SIG-M5 treated with dmso at 0.1 percent for 504 hours (cell line): ENCODE results near the gene CIAO1.
"Not testable (repeated sequence)": the region's sequence is repeated elsewhere in the genome, so short reads cannot be mapped to it uniquely, and the experiment has no call there.

Source experiments
- DNase-seq: peaks from one replicate; lab custom pipeline; 2025; ENCODE audit not compliant: unreplicated experiment; lab: John Stamatoyannopoulos, UW

CIAO1 gene

DNA sequence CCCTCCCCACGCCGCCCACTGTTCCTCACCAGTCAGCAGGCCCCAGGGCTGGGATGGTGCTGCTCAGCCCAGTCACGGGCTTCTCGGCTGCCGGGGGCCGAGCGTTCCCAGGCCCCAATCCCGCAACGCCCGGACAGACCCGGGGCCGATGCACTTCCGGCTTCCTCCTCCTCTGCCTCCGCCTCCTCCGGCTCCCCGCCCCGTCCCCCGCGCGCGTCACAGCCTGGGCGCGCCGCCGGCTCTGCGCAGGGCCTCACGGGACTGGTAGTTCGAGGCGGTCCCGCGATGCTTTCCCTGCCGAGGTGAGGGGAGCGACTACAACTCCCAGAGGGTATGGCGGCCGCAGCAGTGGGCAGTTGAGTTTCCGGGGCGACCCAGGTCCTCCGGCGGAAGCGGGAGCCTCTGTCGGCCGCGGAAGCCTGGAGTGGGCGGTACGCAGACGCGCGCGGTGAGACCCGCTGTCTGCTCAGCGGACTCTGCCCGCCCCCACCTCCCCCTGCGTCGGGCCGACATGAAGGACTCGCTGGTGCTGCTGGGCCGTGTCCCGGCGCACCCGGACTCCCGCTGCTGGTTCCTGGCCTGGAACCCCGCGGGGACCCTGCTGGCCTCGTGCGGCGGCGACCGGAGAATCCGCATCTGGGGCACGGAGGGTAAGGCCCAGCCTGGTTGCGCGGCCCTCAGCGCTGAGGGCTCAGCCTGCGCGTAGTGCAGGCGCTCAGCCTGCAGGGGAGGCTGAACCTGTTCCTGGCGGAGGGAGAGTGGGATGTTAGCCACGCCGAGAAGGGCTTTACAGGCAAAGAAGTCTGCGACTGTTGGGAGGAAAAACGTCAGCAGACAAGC lies at the start of gene CIAO1, which contains the start of gene TMEM127:
CIAO1 (plus strand) TSS at position 386 of the 840 bp plus-strand sequence; CDS start at position 512, 126 bp downstream.
TMEM127 (minus strand) TSS at position 158 of the 840 bp plus-strand sequence. CDS start 616 bp downstream, outside the sequence.
- DNase-seq, result peak; percentile 98

DNA sequence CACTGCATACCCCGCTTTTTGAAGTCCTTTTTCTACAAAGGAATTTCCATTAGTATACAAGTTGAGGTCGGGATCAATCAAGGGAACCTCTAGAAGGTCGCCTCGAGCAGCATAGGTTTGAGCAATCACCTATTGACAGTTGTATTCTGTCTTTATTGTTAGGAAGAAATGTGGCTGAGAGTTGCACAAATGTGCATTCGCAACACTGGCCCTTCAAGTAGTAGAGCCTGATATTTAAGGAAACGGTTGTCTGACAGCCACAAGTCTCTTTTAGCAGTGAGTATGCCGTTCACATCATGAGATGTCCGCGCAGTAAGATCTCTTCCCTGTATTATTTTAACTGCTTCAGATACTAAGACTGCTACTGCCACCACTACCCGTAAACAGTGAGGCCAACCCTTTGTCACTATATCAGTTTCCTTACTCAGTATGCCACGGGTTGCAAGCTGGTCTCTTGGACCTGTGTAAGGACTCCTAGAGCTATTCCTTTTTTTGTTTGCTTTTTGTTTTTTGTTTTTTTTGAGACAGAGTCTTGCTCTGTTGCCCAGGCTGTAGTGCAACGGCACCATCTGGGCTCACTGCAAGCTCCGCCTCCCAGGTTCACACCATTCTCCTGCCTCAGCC lies 47.4 kb upstream of the CIAO1 start:
- peak; percentile 87 for DNase-seq

DNA sequence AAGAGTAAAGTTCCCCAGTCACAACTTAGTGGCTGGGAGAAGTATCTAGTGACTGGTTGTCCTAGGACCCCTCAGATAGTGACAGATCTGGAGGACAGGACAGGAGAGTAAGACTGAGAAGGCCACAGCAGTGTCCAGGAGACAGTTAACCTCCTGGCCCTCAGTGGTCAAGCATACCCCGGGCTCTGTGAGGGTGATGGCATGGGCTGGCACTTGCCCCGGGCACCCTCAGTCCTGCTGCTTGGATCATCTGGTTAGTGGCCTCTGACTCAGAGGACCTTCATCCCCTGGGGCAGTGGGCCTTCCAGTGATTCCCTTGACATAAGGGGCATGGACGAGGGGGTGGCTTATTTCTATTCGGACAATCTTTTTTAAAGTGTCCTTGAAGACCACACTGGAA lies 46.1 kb upstream of the CIAO1 start:
- not testable (repeated sequence) for DNase-seq

DNA sequence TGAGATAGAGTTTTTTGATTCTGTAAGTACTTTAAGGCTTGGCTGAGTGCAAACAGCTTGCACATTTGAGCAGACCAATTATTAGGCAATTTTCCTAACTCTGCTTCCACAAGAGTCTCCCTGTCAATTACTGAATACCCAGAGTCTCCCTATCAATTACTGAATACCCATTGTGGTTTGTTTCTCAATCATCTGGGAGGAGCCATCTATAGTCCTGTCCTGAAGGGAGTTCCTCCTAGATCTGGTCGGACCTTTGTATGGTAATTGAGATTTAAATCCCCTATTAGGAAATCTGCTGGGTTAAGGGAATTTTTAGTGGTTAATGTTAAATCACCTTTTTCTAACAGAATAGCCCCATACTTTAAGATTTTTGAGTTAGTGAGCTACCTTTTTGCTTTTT lies 44.9 kb upstream of the CIAO1 start:
- peak; percentile 91 for DNase-seq

DNA sequence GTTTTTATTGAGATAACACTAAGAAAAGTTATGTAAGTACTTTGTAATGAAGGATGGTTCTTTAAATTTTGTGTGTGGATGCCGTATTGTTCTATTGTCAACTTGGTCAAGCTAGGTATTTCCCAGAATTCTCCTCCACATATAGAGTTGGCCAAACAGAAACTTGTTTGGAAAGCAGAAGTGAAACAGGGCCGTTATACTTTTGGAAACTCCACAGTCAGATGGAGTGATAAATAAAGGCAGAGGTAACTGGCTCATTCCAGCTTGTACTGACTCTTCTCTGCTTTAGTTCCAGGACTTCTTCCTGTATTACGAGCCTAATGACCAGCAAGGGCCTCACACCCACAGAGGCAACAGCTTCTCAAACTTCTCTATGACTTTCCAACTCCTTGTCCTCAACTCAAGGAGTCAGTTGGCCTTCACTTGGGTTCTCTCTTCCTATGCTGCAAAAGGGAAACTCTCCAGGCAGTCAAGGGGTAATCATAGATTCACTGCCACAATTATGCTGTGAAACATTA lies 41.0 kb upstream of the CIAO1 start:
- DNase-seq, result peak; percentile 96

DNA sequence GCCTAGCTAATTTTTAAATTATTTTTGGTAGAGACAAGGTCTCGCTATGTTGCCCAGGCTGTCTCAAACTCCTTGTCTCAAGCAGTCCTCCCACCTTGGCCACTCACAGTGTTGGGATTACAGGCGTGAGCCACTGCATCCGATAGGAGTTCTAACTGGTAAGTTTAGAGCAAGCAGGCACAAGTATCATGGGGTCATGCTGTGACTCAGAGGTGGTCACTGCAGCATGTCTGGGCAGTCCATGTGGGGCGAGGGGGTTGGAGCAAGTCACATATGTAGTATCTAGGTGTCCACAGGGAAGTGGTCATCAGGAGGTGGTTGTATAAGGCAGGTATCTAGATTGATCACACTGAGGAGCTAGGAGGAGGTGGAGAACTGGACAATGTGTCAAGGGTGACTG lies 34.7 kb upstream of the CIAO1 start:
- no peak for DNase-seq

DNA sequence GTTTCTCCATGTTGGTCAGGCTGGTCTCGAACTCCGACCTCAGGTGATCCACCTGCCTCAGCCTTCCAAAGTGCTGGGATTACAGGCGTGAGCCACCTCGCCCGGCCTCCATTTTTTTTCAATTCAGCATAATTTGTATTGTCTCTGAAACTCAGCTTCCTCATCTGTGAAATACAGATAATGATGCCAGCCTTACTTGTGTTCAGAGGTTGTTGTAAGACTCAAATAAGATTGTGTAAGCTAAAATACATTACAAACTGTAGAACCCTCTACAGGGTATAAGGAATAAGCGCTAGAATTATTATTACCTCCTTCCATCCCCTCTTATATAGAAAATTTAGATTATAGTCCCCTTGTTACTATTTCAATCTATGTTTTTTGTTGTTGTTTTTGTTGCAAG lies 32.6 kb upstream of the CIAO1 start:
- DNase-seq, result peak; percentile 49

DNA sequence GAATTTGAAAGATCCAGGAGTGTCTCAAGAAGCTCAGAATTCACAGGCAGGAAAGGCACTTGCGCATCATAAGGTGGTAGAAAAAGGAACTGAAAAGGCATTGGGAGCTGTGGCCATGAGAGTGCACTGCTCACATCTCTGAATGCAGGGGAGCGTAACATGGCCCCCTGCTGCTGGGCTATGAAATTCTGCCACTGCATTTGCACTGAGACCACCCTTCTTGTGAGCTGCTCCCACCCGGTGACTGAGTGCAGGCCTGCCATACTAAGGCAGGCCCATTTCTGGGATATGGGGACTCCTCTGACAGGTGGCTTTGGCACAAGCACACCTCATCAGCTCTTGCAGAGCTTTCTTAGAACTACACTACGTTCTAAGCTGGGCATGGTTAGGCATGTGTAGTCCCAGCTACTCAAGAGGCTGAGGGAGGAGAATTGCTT lies 32.1 kb upstream of the CIAO1 start:
- DNase-seq, result peak; percentile 76

DNA sequence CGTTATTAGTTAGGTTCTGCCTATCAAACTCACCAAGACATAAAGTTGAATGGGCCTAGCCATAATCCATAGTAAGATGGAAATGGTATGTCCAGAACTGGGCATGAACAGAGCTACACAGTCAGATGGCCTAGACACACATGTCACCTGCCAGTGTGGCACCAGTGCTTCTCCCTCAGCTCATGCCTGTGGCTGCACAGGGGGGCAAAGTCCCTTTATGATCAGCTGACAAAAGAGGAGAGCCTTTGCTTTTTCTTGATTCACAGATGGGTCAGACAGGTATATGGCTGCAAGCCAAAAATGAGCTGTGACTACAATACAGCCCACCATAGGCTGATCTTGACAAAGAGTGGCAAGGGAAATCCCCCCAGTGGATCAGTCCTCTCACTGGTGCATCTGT lies 29.1 kb upstream of the CIAO1 start:
- DNase-seq, result no peak

DNA sequence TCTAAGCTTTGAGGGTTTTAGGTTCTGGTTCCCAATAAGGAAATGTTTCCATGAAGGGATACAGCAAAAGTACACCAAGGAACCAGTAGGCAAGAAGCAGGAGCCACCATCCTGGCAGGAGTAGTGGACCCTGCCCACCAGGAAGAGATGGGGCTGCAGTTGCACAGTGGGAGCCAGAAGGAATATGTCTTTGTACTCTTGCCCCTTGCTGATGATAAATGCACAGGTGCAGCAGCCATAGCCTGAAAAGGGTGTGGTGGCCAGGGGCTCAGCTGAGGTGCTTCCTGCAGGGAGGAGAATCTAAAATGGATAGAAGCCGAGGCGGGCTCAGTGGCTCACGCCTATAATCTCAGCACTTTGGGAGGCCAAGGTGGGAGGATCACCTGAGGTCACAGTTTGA lies 27.8 kb upstream of the CIAO1 start:
- no peak for DNase-seq

DNA sequence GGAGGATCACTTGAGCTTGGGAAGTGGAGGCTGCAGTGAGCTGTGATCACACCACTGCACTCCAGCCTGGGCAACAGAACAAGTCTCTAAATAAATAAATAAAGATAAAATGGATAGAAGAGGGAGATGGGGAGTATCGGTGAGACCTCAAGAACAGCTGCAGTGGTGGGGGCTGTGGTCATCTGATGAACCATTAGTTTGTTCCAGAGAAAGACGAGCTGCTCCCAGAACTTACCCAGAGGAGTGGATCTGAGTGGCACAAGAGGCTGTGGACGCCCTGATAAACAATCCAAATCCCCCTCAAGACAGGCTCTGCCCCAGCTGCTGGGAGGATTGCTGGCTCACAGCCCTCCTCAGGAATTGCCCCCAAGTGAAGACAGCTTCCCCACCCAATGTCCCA lies 26.9 kb upstream of the CIAO1 start:
- DNase-seq, result no peak

DNA sequence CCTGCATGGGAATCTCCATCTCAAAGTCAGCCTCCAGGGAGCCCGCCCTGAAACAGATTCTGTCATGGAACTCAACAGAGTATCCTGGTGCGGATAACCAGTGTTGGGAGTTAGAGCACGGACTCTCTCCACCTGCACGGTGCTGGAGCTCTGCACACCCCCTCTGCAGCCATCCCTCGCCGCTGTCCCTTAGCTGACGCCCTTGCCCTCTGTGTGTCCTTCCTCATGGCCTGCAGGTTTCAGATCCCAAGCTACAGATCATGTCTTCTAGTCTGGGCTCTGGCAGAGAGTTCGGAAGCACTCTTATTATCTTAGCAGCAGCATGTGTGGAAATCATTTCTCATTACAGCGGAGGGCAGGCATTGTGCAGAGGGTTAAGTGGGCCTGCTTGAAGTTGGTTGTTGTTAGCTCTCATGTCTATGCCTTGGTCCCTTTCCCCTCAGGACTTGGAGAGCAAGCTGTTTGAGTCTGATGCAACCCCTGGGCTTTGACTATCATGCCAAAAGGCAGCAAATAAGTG lies 26.2 kb upstream of the CIAO1 start:
- no peak for DNase-seq

DNA sequence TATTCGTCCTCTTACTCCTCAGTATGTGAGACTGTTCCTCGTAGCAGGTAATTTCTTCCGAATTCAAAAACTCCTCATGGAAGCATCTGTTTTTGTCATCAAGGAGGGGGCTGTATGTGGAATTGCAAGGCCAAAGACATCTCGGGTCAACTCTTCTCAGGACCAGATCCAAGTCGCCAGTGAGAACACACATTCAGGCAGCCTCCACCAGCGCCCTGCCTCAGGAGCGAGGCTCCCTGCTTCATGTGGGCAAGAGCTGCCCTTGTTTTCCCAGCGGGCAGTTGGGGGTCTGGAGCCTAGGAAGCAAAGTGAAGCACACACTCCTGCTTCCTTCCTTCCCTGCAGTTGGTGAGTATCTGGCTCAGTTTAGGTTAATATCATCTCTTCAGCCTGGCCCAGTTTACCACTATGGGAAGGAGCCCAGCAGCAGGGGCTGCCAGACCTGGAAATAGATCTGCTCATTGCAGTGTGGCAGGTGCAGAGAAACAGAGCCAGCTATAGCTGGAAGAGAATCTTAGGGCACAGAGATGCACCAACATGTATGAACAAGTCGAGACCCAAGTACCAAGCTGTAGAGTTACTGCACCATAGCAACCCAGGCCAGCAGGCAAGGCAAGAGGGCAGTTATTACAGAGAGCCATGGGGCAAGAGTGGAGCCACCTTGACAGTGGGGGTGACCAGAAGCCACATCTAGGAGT lies 25.5 kb upstream of the CIAO1 start:
- no peak for DNase-seq

DNA sequence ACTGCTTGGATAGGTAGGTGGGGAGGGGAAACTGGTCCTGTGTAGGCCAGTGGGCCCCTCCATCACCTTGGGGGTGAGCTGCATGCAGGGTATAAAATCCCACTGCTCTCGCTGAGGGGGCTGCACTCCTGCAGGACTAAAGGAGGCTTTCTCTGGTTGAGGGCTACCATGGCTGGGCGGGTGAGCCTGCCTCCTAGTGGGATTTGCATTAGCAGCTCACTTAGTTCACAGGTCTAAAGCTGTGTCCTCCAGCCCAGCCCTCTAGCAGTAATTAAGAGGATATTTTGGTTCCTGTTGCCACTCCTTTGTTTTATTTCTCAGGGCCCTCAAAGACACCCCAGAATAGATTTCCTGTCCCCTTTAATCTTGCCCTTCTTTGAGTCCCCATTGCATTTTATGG lies 24.8 kb upstream of the CIAO1 start:
- DNase-seq, result no peak

DNA sequence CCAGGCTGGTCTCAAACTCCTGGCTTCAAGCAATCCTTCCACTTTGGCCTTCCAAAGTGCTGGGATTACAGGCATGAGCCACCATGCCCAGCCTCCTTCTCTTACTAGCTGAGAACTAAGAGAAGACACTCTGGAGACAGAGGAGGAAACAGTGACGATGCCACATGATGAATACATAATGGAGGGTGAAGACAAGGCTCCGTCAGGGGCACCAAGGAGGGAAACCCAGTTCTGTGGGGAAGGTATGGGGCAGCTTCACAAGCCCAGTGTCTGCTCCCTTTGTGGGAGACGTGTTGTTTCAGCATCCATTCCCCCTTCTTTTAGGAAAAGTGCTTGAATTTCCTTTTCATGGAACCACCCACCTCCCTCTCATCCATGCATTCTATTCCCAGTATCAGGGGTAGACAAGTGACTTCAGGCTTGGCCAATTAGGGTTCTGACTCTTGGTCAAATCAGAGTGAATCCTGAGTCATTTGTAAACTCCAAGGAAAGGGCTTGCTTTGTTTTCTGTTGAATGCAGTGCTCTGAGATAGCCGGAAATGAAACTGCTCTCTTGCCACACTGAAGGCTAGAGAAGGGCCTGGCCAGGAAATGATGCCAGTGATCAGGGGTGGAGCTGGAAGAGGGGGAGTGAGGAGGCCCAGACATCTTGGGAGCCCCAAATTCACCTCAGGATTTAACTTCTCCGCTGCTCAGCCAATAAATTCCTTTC lies 24.0 kb upstream of the CIAO1 start:
- peak; percentile 89 for DNase-seq

DNA sequence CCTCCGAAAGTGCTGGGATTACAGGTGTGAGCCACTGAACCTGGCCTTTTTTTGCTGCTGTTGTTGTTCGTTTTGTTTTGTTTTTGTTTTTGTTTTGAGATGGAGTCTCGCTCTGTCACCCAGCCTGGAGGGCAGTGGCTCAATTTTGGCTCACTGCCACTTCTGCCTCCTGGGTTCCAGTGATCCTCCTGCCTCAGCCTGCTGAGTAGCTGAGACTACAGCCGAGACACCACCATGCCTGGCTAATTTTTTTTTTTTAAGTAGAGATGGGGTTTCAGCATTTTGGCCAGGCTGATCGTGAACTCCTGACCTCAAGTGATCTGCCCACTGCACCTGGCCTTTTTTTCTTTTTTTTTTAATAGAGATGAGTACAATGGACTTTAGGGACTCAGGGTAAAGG lies 22.2 kb upstream of the CIAO1 start:
- no peak for DNase-seq

DNA sequence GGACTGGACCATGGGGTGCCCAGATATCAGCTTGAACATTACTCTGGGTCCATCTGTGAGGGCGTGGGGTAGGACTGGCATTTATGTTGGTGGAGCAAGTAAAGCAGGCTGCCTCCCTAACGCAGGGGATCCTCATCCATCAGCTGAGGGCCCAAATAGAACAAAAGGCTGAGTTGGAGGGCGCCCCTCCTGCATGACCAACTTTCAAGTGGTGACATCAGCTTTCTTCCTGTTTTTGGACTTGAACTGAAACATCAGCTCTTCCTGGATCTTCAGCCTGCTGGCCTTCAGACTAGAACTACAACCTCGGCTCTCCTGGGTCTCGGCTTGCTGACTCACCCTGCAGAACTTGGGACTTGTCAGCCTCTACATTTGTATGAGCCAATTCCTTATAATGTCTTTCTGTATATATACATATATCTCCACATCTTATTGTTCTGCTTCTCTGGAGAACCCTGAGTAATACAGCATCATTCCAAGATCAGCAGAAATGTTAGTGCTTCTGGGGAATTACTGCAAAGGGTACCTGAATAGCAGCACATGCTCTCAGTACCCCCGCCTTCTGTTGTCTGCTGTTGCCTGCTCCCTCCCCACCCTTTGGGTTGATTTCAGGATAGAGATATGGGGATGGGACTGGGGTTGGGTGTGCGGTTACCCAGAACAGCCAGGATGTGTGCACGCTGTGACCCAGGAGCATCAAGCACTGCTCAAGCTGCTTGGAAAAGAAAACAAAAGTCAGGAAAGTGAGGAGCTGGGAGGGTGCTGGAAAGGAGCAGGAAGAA lies 20.2 kb upstream of the CIAO1 start:
- DNase-seq, result peak; percentile 89

DNA sequence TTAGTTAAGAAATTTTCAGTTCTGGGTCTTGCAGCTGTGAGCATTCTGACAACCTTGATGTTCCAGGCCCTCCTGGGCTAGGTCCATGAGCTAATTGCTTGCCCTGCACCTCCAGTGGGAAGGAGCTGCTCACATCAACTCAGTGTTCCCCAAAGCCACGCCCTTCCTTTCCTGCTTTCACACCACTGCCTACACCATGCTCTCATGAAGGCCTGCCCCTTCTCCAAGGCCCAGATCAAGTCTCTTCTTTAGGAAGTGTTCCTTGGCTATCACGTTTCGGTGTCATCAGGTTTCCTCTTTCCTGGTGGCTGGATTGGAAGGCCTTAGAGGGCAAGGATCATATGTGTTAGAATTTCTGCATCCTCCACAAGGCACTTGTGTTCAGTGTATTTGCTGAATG lies 19.0 kb upstream of the CIAO1 start:
- DNase-seq, result no peak

DNA sequence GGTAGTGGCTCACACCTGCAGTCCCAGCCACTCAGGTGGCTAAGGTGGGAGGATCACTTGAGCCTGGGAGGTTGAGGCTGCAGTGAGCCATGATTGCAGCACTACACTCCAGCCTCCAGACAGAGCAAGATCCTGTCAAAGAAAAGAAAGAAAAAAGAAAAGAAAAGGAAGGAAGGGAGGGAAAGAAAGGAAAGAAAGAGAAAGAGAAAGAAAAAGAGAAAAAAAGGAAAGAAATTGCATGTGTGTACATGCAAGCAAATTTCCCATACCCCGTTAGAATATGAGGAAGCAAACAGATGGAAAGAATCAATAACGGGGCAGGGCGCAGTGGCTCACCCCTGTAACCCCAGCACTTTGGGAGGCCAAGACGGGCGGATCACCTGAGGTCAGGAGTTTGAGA lies 18.1 kb upstream of the CIAO1 start:
- no peak for DNase-seq

DNA sequence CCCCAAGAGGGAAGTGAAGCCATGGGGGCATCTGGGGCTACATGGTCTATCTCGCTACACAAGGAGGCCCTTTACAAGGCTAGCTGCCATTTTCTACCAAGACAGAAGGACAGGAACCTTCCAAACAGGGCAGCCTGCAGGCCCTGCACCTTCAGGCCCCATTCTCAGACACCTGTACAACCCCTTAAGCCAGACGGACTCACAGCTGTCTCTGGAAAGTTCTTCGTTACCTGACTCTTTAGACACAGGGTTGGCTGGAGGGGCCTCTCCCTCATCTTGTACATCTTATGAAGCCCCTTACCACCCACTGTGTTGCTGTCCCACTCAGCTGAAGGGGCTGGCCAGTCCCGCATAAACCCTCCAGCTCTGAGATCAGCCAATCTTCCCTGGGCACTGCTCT lies 17.4 kb upstream of the CIAO1 start:
- no peak for DNase-seq
